OCI-LY7 (cell line): Measurements from ENCODE around the gene SESN3. TPM values are rescaled to one million over a fixed set of nuclear protein-coding genes. Genes with fewer than 3 reads are reported as not detected.

Source experiments
- BruUV-seq: library from RNA; stranded (reverse); fragments of 400-500 nt; replicated peaks from 2 replicates; lab custom pipeline; 2021; lab: Mats Ljungman, UMichigan
- CTCF ChIA-PET: fragments of 300-600 bp; sonication (Branson Sonifier 250); formaldehyde crosslinking; loops from one replicate; lab custom pipeline; 2022; ENCODE audit warnings: antibody characterized with exemption; ENCODE audit not compliant: unreplicated experiment; lab: Charles Lee
- POLR2A ChIA-PET: fragments of 300-600 bp; sonication (Branson Sonifier 250); formaldehyde crosslinking; loops from one replicate; lab custom pipeline; 2022; ENCODE audit warnings: antibody characterized with exemption; lab: Charles Lee
- DNase-seq: peaks from one replicate; pipeline ENCODE4 v3.0.0-alpha.2; 2015; ENCODE audit warnings: low spot score
- H2AFZ ChIP-seq: fragments of 200-600 bp; sonication (generic), shearing (Covaris generic); 2 replicates; pipeline ENCODE4 v1.6.1; 2014; ENCODE audit warnings: mild to moderate bottlenecking, antibody characterized with exemption, low read length, moderate library complexity
- H3K27ac ChIP-seq: fragments of 200-600 bp; sonication (generic); 2 replicates; pipeline ENCODE4 v1.5.1; 2014; ENCODE audit warnings: mixed run types, low read depth, mild to moderate bottlenecking, moderate library complexity, low read length, inconsistent platforms; ENCODE audit not compliant: poor library complexity, severe bottlenecking
- H3K36me3 ChIP-seq: fragments of 200-600 bp; sonication (generic); 2 replicates; pipeline ENCODE4 v1.6.1; 2014; ENCODE audit warnings: mild to moderate bottlenecking, antibody characterized with exemption, low read length, moderate library complexity, mixed read lengths; ENCODE audit not compliant: insufficient read depth
- H3K4me1 ChIP-seq: fragments of 200-600 bp; sonication (generic); 2 replicates; pipeline ENCODE4 v1.5.1; 2014; ENCODE audit warnings: mild to moderate bottlenecking, low read length; ENCODE audit not compliant: insufficient read depth, poor library complexity, severe bottlenecking
- H3K4me2 ChIP-seq: fragments of 200-600 bp; sonication (generic); 2 replicates; pipeline ENCODE4 v1.6.1; 2014; ENCODE audit warnings: mild to moderate bottlenecking, low read length
- H3K4me3 ChIP-seq: fragments of 200-600 bp; sonication (generic); 2 replicates; pipeline ENCODE4 v1.5.1; 2014; ENCODE audit warnings: mild to moderate bottlenecking, low read depth, low read length; ENCODE audit not compliant: poor library complexity, severe bottlenecking
- H3K79me2 ChIP-seq: fragments of 200-600 bp; sonication (generic); 2 replicates; pipeline ENCODE4 v1.6.1; 2016; ENCODE audit warnings: low read depth, mild to moderate bottlenecking, low read length, moderate library complexity, mixed read lengths; ENCODE audit not compliant: insufficient read depth
- H3K9me2 ChIP-seq: fragments of 200-600 bp; sonication (generic); 2 replicates; pipeline ENCODE4 v1.6.1; 2016; ENCODE audit warnings: mild to moderate bottlenecking, low read length, mixed read lengths; ENCODE audit not compliant: insufficient read depth
- H3K9me3 ChIP-seq: fragments of 200-600 bp; sonication (generic); 2 replicates; pipeline ENCODE4 v1.6.1; 2014; ENCODE audit warnings: mild to moderate bottlenecking, mixed run types, low read length, mixed read lengths
- H4K20me1 ChIP-seq: fragments of 200-600 bp; sonication (generic); 2 replicates; pipeline ENCODE4 v1.6.1; 2014; ENCODE audit warnings: mild to moderate bottlenecking, antibody characterized with exemption, low read length, moderate library complexity, mixed read lengths; ENCODE audit not compliant: insufficient read depth
- CTCF ChIP-seq: fragments of 200-600 bp; sonication (generic); conservative IDR thresholded peaks from 2 replicates; pipeline ENCODE4 v1.5.1; 2014; ENCODE audit warnings: mild to moderate bottlenecking, antibody characterized with exemption, low read length, moderate library complexity, mixed read lengths
- EZH2phosphoT487 ChIP-seq: fragments of 200-600 bp; sonication (generic); IDR thresholded peaks from 2 replicates; pipeline ENCODE4 v1.6.1; 2018; ENCODE audit warnings: low read depth, borderline replicate concordance, mild to moderate bottlenecking, mixed run types, antibody characterized with exemption, low read length, moderate library complexity, mixed read lengths
- intact Hi-C: fragments of 100-400 bp; cut with micrococcal nuclease; formaldehyde crosslinking; loops from one replicate; pipeline ENCODE4 v1.10.0; 2022; ENCODE audit not compliant: unreplicated experiment
- total RNA-seq, 2 experiments: library from RNA; depleted of rRNA in 1 of 2; stranded (reverse); fragments of >200 nt in 1 of 2; shearing (Covaris generic) in 1 of 2; gene quantifications; 2 replicates each; pipeline ENCODE4 v1.2.3, GENCODE V29; 2014 to 2022

Gene SESN3
- total RNA-seq, 2 experiments from 2014 or later = 4.4 to 9.6 TPM

- Histone ChIP-seq H3K79me2 (no peaks in the 10 kb centered on the region), H3K9me2 (no peaks in the 10 kb centered on the region), H3K36me3 (no peaks in the 10 kb centered on the region), H4K20me1 (no peaks in the 10 kb centered on the region), H3K4me3 (peak overlapping the region; percentile 53), H3K27ac (no peak overlapping the region), H3K4me1 (peaks cover 26% of the 10 kb centered on the region), H3K4me2 (peak overlapping the region; percentile 62), H3K9me3 (no peaks in the 10 kb centered on the region), H2AFZ (peak overlapping the region; percentile 90)
- POLR2A ChIA-PET = interaction anchor here (0.5 to 3.4 kb wide), 11 partner anchors 10 to 612 kb away, joined by 3 to 9 read pairs (median 3); partner anchors contain the start of gene SRSF8
- TF ChIP-seq CTCF = no peak
- no peak for TF ChIP-seq EZH2phosphoT487
- intact Hi-C loops = loop anchor here (2.0 to 5.0 kb wide), 5 partner anchors 78 to 1274 kb away; partner anchors contain the start of gene SESN3
- BruUV-seq = no TSS peak
- DNase-seq = peak; percentile 8
- CTCF ChIA-PET = interaction anchor here (0.7 to 1.8 kb wide), 2 partner anchors 78 to 86 kb away, joined by 3 to 5 read pairs; partner anchors contain the start of genes SESN3 and SRSF8
Measured at GRCh38 chr11:95152876-95153856, 77.8 kb downstream of the SESN3 start.

- intact Hi-C loops = loop anchor here (1.0 to 5.0 kb wide), 6 partner anchors 82 to 1276 kb away; no protein-coding TSS in a partner anchor
- Histone ChIP-seq H3K4me1 (peaks cover 26% of the 10 kb centered on the region), H3K27ac (no peak overlapping the region), H3K4me3 (peak overlapping the region; percentile 33), H4K20me1 (no peaks in the 10 kb centered on the region), H3K79me2 (no peaks in the 10 kb centered on the region), H3K9me3 (no peaks in the 10 kb centered on the region), H3K36me3 (no peaks in the 10 kb centered on the region), H3K4me2 (peak overlapping the region; percentile 57), H2AFZ (peak overlapping the region; percentile 79), H3K9me2 (no peaks in the 10 kb centered on the region)
- ChIA-PET CTCF (interaction anchor here (1.8 kb wide), 1 partner anchor 84 kb away, joined by 5 read pairs; the partner anchor contains the start of gene SRSF8), POLR2A (interaction anchor here (1.0 to 3.4 kb wide), 3 partner anchors 83 to 559 kb away, joined by 3 to 9 read pairs (median 4); partner anchors contain the start of gene SRSF8)
- BruUV-seq = no TSS peak
- TF ChIP-seq CTCF (peak; percentile 79), EZH2phosphoT487 (no peak)
- peak; percentile 92 for DNase-seq
Measured at GRCh38 chr11:95150956-95151684, 79.9 kb downstream of the SESN3 start.
